Ishikawa (cell line): ENCODE data around the gene BMPR1B.
A peak's percentile ranks its signal among the peaks of the same experiment; 100 is the strongest.

Experiments
- CEBPB ChIP-seq: IDR thresholded peaks from 2 replicates; pipeline ENCODE4 v1.6.1; 2012
- CREB1 ChIP-seq: IDR thresholded peaks from 2 replicates; pipeline ENCODE4 v1.6.1; 2012; ENCODE audit warnings: low read depth
- EGR1 ChIP-seq: IDR thresholded peaks from 2 replicates; pipeline ENCODE4 v1.6.1; 2012
- EP300 ChIP-seq: IDR thresholded peaks from 2 replicates; pipeline ENCODE4 v1.6.1; 2012; ENCODE audit warnings: borderline replicate concordance
- FOXM1 ChIP-seq: IDR thresholded peaks from 2 replicates; pipeline ENCODE4 v1.6.1; 2012; ENCODE audit warnings: low read depth, borderline replicate concordance
- MAX ChIP-seq: IDR thresholded peaks from 2 replicates; pipeline ENCODE4 v1.6.1; 2012
- NFIC ChIP-seq: IDR thresholded peaks from 2 replicates; pipeline ENCODE4 v1.6.1; 2012
- RAD21 ChIP-seq: IDR thresholded peaks from 2 replicates; pipeline ENCODE4 v1.6.1; 2012; ENCODE audit warnings: low read depth
- TAF1 ChIP-seq: IDR thresholded peaks from 2 replicates; pipeline ENCODE4 v1.6.1; 2012; ENCODE audit warnings: low read depth, mild to moderate bottlenecking
- TCF12 ChIP-seq: IDR thresholded peaks from 2 replicates; pipeline ENCODE4 v1.6.1; 2012; ENCODE audit warnings: low read depth
- TEAD4 ChIP-seq: IDR thresholded peaks from 2 replicates; pipeline ENCODE4 v1.6.1; 2012
- YY1 ChIP-seq: IDR thresholded peaks from 2 replicates; pipeline ENCODE4 v1.6.1; 2012; ENCODE audit warnings: low read depth
- ZBTB7A ChIP-seq: IDR thresholded peaks from 2 replicates; pipeline ENCODE4 v1.6.1; 2012; ENCODE audit warnings: low read depth
- TF ChIP-seq, protein P1 (sequence below): IDR thresholded peaks from 2 replicates; pipeline ENCODE4 v1.6.1; 2012
- TF ChIP-seq, protein P2 (sequence below): IDR thresholded peaks from 2 replicates; pipeline ENCODE4 v1.6.1; 2012; ENCODE audit warnings: low read depth, mild to moderate bottlenecking

The BMPR1B gene

DNA sequence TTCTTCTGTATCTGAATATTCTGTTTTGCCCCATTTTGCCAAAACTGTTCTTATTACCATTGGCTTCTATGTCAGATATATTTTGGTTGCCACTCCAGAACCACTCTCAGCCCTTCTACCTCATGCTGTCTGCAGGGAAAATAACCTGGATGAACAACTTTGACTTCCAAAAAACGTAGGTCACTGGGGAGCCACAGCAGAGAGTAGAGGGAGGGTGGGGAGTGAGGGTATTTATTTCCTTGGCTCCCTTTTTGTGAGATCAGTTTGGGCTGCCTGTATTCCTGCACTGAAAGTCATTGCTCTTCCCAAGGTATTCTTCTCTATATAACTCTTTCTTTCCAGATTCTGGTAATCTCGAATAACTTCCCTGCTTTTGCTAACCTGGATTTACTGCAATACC is 6.3 kb downstream of the BMPR1B start:
- no peak for TF ChIP-seq TAF1

DNA sequence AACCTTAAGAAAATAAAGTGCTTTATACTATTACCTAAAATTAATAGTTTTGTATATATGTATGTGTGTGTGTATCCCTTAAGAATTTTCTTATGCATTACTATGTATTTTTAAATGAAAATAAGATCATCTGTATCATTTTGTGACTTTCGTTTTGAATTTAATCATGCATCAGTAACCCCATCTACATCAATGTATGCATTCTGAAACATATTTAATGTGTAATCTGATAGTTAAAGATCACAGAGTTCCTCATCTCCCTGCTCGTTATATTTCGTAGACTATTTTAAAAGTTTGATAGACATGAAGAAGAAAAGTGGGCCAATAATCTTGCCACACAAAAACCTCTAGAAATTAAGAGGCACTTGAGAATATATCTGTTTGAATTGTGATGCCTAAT is 7.4 kb downstream of the BMPR1B start:
- TF ChIP-seq, protein P1, sequence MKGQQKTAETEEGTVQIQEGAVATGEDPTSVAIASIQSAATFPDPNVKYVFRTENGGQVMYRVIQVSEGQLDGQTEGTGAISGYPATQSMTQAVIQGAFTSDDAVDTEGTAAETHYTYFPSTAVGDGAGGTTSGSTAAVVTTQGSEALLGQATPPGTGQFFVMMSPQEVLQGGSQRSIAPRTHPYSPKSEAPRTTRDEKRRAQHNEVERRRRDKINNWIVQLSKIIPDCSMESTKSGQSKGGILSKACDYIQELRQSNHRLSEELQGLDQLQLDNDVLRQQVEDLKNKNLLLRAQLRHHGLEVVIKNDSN, result no peak
- no peak for TF ChIP-seq EP300
- no peak for TF ChIP-seq EGR1

DNA sequence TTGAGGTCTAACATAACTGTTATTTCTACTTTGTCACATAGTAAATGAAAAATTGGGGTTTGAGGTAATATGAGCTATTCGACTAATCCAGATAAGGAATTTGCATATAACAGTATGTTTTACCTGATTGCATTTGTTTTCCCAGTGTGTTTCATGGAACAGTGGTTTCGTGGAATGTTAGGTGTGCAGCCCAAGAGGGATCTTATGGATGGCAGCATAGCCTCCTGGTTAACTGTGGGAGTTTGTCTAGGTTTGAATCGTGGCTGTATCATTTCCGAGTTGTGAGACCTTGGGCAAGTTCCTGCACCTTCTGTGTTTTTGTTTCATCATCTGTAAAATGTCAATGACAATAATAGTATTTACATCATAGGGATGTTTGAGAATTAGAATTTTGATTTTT is 7.9 kb downstream of the BMPR1B start:
- TF ChIP-seq EGR1 (no peak), NFIC (0 out of 2 replicates have a peak, but pooled peaks have one; percentile 33), CREB1 (no peak), MAX (0 out of 2 replicates have a peak, but pooled peaks have one; percentile 28), RAD21 (peak; percentile 33; the same call in 1 of the 2 replicates), TAF1 (no peak), TEAD4 (peak; percentile 93), TCF12 (peak; percentile 43; the same call in 1 of the 2 replicates), ZBTB7A (no peak), YY1 (0 out of 2 replicates have a peak, but pooled peaks have one; percentile 35), EP300 (peak; percentile 70; the same call in 1 of the 2 replicates), CEBPB (peak; percentile 31; the same call in 1 of the 2 replicates)
- TF ChIP-seq, protein P1, result no peak

DNA sequence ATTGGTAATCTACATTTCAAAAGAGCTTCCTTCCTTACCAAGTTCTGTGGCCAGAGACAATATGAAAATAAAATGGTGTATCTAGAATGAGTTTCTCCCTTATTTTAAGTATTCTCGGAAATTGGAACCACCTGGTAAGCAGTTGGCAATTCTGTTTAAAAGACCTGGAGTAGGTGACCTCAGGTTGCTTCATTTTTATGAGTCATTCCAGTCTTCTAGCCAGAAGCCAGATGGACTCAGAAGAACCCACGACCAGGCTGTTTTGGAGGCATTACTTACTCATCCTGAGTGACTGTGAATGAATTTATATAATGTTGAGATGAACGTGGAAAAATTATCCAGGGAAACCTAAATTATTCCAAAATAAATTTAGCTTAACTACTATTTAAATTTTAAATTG is 9.1 kb downstream of the BMPR1B start:
- TF ChIP-seq TCF12 (no peak), CEBPB (0 out of 2 replicates have a peak, but pooled peaks have one; percentile 14)

- TF ChIP-seq TCF12 (no peak), ZBTB7A (no peak)
- TF ChIP-seq, protein P1, result no peak
Observed at GRCh38 chr4:94767446-94767845, 9.7 kb downstream of the BMPR1B start.

- TF ChIP-seq RAD21 (no peak), FOXM1 (no peak), TEAD4 (no peak), ZBTB7A (no peak), MAX (no peak), EP300 (no peak), TAF1 (no peak), TCF12 (no peak), YY1 (no peak), CEBPB (no peak), CREB1 (no peak), NFIC (no peak), EGR1 (no peak)
- TF ChIP-seq, protein P1, result no peak
- TF ChIP-seq, protein P2, sequence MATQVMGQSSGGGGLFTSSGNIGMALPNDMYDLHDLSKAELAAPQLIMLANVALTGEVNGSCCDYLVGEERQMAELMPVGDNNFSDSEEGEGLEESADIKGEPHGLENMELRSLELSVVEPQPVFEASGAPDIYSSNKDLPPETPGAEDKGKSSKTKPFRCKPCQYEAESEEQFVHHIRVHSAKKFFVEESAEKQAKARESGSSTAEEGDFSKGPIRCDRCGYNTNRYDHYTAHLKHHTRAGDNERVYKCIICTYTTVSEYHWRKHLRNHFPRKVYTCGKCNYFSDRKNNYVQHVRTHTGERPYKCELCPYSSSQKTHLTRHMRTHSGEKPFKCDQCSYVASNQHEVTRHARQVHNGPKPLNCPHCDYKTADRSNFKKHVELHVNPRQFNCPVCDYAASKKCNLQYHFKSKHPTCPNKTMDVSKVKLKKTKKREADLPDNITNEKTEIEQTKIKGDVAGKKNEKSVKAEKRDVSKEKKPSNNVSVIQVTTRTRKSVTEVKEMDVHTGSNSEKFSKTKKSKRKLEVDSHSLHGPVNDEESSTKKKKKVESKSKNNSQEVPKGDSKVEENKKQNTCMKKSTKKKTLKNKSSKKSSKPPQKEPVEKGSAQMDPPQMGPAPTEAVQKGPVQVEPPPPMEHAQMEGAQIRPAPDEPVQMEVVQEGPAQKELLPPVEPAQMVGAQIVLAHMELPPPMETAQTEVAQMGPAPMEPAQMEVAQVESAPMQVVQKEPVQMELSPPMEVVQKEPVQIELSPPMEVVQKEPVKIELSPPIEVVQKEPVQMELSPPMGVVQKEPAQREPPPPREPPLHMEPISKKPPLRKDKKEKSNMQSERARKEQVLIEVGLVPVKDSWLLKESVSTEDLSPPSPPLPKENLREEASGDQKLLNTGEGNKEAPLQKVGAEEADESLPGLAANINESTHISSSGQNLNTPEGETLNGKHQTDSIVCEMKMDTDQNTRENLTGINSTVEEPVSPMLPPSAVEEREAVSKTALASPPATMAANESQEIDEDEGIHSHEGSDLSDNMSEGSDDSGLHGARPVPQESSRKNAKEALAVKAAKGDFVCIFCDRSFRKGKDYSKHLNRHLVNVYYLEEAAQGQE, result no peak
Observed at GRCh38 chr4:94782707-94783106, 25.0 kb downstream of the BMPR1B start.

DNA sequence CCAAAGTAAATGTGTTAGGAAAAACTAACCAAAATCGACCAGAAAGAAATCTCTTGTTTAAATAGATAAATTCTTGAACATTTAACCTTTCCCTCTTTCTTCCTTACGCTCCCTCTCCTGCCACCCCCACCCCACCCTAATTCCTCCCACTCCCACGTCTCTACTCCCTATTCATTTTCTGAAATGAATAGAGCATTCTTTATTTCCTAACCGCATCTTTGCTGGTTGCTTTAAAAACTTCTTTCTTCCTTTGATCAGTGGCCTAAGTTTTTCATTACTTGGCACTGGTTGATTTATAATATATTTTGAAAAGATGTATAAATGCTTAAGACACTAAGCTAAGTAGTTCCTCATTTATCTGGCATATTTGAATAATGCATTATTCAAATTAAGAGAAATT is 33.9 kb downstream of the BMPR1B start:
- TF ChIP-seq YY1 (no peak), TAF1 (no peak), ZBTB7A (no peak), TEAD4 (no peak), MAX (no peak), EGR1 (no peak), FOXM1 (no peak), NFIC (no peak), RAD21 (no peak), CEBPB (no peak)
- TF ChIP-seq, protein P1, result no peak
- TF ChIP-seq, protein P2, result no peak
